GM12865 (cell line): ENCODE results near the gene LARP1.

Experiments used
- DNase-seq: peaks from one replicate; pipeline ENCODE4 v3.0.0; 2010; ENCODE audit warnings: low read depth
- H3K4me3 ChIP-seq: 2 replicates; pipeline ENCODE4 v1.5.1; 2011; ENCODE audit warnings: mild to moderate bottlenecking, low read depth, low read length, control low read depth
- TF ChIP-seq, protein P1 (sequence below): IDR thresholded peaks from 2 replicates; pipeline ENCODE4 v1.5.1; 2011; ENCODE audit warnings: low read length, control low read depth, low read depth, inconsistent platforms; ENCODE audit not compliant: insufficient read depth; ENCODE audit errors: missing control alignments

Gene LARP1

DNA sequence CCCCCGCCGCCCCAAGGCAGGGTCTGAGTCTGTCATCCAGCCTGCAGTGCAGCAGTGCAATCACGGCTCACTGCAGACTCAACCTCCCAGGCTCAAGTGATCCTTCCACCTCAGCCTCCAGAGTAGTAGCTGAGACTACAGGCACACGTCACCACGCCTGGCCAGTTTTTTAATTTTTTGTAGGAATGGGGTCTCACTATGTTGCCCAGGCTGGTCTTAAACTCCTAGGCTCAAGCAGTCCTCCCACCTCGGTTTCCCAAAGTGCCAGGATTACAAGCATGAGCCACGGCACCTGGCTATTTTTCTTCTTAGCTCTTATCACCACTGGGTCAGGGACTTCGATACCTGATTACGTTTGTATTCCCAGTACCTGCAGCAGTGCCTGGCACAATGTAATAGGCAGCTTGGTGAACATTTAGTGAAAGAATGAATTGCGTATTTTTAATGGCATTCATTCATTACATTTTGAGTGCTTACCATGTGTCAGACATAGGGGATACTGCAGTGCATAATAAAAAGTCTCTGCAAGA, 10.3 kb downstream of the LARP1 start:
- H3K4me3 ChIP-seq: no peak overlapping the region
- no peak for DNase-seq
- TF ChIP-seq, protein P1, sequence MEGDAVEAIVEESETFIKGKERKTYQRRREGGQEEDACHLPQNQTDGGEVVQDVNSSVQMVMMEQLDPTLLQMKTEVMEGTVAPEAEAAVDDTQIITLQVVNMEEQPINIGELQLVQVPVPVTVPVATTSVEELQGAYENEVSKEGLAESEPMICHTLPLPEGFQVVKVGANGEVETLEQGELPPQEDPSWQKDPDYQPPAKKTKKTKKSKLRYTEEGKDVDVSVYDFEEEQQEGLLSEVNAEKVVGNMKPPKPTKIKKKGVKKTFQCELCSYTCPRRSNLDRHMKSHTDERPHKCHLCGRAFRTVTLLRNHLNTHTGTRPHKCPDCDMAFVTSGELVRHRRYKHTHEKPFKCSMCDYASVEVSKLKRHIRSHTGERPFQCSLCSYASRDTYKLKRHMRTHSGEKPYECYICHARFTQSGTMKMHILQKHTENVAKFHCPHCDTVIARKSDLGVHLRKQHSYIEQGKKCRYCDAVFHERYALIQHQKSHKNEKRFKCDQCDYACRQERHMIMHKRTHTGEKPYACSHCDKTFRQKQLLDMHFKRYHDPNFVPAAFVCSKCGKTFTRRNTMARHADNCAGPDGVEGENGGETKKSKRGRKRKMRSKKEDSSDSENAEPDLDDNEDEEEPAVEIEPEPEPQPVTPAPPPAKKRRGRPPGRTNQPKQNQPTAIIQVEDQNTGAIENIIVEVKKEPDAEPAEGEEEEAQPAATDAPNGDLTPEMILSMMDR: no peak

DNA sequence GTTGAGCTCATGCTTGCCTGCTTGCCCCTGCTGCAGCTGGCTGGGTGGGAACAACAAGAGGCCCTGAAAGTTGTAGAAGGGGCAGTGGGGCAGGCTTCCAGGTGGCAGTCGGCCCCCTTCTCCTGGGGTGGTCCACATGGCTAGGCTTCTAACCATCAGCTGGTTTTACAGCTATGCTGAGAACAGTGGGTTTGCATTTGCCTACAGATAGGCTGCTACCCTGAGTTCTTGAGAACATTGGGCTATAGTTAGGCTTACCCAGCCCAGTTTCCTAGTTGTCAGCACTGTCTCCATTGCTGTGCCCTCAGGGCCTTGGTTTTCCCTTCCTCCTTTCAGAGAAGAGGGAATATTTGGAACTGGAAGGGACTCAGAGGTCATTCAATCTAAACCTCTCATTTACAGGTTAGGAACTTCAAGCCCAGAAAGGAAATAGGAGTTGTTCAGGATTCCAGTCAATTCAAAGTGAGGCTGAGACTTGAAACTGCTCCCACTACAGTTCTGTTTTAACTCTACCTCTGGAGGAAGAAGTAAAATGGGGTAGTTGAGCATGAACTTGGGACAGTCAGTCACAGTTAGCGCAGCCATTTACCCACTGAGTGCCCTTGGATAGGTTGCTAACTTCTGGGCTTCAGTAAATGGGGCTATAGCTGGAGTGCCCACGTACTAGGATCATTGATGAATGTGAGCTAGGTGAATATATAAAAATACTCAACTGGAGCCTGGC, 11.5 kb downstream of the LARP1 start:
- H3K4me3 ChIP-seq: no peak overlapping the region
- no peak for DNase-seq
- TF ChIP-seq, protein P1: no peak

DNA sequence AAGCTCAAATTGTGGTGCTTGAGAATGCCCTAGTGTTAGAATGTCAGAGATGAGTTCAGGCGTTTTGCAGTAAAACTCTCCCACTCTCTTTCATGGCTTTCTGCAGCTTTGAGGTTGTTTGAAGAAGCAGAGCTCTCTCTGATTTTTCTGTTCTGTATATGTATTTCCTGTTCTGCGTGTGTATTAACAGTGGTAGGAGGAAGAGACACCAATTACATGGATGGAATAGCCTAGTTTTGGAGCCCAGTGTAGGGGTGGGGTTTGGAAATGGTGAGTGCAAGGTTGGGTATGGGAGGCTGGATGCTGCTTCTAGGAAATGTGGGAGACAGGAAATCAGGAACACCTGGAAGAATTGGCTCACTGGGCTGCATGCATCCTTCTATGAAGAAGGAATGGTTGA, 12.4 kb downstream of the LARP1 start:
- TF ChIP-seq, protein P1: no peak
- H3K4me3 ChIP-seq: no peak overlapping the region
- no peak for DNase-seq

DNA sequence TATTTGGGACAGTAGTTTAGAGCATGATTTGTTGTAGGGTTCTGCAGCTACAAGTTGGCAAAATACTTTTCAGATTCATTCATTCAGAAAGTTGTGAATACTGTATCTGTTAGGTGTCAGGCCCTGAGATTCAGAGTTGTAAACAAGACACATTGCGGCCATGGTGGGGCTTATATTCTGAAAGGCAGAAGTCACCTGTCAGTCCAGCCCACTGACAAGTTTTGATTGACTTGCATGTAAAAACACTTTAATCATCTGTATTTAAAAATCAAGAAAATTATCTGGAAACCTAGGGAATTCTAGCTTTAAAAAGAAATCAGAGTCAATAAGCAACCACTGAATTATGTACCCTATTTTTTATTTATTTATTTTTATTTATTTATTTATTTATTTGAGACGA, 13.0 kb downstream of the LARP1 start:
- TF ChIP-seq, protein P1: no peak
- DNase-seq: no peak
- H3K4me3 ChIP-seq: no peak overlapping the region

DNA sequence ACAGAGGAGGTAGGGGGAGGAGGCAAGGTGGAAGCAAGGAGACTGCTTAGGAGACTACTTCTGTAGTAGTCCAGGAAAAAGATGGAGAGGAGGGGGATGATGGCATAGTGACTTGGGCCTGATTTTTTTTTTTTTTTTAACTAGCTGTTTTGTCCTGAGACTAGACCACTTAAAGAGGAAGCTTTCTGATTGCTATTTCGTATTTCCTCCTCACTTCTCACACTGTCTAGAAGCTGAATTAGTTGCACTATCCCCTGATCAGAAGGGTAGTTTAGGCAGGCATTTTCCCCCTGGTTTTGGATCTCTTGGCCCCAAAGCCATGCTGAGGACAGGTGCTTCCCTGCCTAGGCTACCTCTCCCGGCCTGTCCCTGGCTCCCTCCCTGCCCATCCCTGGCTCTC, 14.9 kb downstream of the LARP1 start:
- no peak for DNase-seq
- no peak overlapping the region for H3K4me3 ChIP-seq
- TF ChIP-seq, protein P1: no peak

DNA sequence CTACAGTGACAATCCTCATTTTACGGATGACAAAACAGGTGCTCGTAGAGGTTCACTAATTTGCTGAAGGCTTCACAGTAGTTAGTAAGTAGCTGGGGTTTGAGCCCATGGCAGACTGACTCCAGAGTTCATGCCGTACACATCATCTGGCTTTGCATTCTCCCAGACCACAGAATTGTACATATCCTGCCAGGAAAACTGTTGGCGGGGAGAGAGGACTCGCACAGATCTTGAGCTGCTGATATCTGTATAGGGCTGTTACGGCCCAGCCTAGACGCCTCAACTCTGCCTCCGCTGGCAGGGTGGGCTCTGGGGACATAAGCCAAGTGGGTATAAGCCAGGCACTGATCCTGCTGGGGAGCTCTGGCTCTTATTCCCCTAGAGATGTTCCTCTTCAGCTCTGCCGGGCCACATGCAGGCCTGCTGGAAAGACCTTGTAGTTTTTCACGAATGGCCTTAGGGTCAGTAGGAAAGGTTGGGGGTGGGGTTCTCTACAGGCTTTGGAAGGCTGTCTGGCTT, 16.3 kb downstream of the LARP1 start:
- no peak overlapping the region for H3K4me3 ChIP-seq
- DNase-seq: no peak
- TF ChIP-seq, protein P1: no peak
